ENCODE measurements around the gene RHOT2.
A peak's percentile ranks its signal among the peaks of the same experiment; 100 is the strongest.

Gene RHOT2

GRCh38 chr16:678858-679813 is 11.2 kb downstream of the RHOT2 start:
- Mint-ChIP-seq H3K9me3 (no peaks in the 10 kb centered on the region), H3K36me3 (ENCODE audit: insufficient read depth) (peaks cover 25% of the 10 kb centered on the region), H3K4me3 (peak overlapping the region; percentile 73), H3K27me3 (no peaks in the 10 kb centered on the region), H3K27ac (ENCODE audit: low read depth) (no peak overlapping the region), H3K4me1 (peaks cover 26% of the 10 kb centered on the region)
- ATAC-seq (replicated peaks; ENCODE audit: extremely low read depth, poor library complexity, severe bottlenecking) (peak; percentile 9), DNase-seq (ENCODE audit: low spot score in 2 of 2) (no peak)

- Mint-ChIP-seq H3K9me3 (no peaks in the 10 kb centered on the region), H3K27ac (ENCODE audit: low read depth) (no peak within 1 kb of the TSS), H3K36me3 (ENCODE audit: insufficient read depth) (peaks cover 27% of the 10 kb centered on the region), H3K4me3 (peak within 1 kb of the TSS; percentile 73), H3K4me1 (peaks cover 32% of the 10 kb centered on the region), H3K27me3 (no peaks in the 10 kb centered on the region)
- peak; percentile 38 for ATAC-seq (replicated peaks; ENCODE audit: extremely low read depth, poor library complexity, severe bottlenecking)
- DNase-seq (ENCODE audit: low spot score in 2 of 2) = peak; percentile 69 to 70
Observed at GRCh38 chr16:679814-680624, 12.1 kb downstream of the RHOT2 start, which contains the start of gene STUB1. TSS of gene STUB1 (plus strand) at chr16:680410. CDS start at chr16:680526, 116 bp downstream.

- H3K36me3 Mint-ChIP-seq (ENCODE audit: insufficient read depth) = peaks cover 26% of the 10 kb centered on the region
- H3K27ac Mint-ChIP-seq (ENCODE audit: low read depth) = no peak overlapping the region
- H3K27me3 Mint-ChIP-seq = no peaks in the 10 kb centered on the region
- H3K9me3 Mint-ChIP-seq = no peaks in the 10 kb centered on the region
- H3K4me3 Mint-ChIP-seq = peak overlapping the region; percentile 73
- peaks cover 32% of the 10 kb centered on the region for H3K4me1 Mint-ChIP-seq
- ATAC-seq (replicated peaks; ENCODE audit: extremely low read depth, poor library complexity, severe bottlenecking) = no peak
- no peak for DNase-seq (ENCODE audit: low spot score in 2 of 2)
Observed at GRCh38 chr16:680625-680945, 12.7 kb downstream of the RHOT2 start.

GRCh38 chr16:680967-681745 is 13.2 kb downstream of the RHOT2 start:
- Mint-ChIP-seq H3K36me3 (ENCODE audit: insufficient read depth) (peaks cover 27% of the 10 kb centered on the region), H3K27me3 (no peaks in the 10 kb centered on the region), H3K9me3 (no peaks in the 10 kb centered on the region), H3K4me1 (peaks cover 32% of the 10 kb centered on the region), H3K4me3 (peak overlapping the region; percentile 73), H3K27ac (ENCODE audit: low read depth) (no peak overlapping the region)
- DNase-seq (ENCODE audit: low spot score in 2 of 2) (no peak), ATAC-seq (replicated peaks; ENCODE audit: extremely low read depth, poor library complexity, severe bottlenecking) (no peak)

- Mint-ChIP-seq H3K4me3 (peak overlapping the region; percentile 73), H3K4me1 (peaks cover 32% of the 10 kb centered on the region), H3K27me3 (no peaks in the 10 kb centered on the region), H3K36me3 (ENCODE audit: insufficient read depth) (peaks cover 28% of the 10 kb centered on the region), H3K9me3 (no peaks in the 10 kb centered on the region), H3K27ac (ENCODE audit: low read depth) (no peak overlapping the region)
- ATAC-seq (replicated peaks; ENCODE audit: extremely low read depth, poor library complexity, severe bottlenecking) (no peak), DNase-seq (ENCODE audit: low spot score in 2 of 2) (no peak)
Observed at GRCh38 chr16:681746-682427, 14.0 kb downstream of the RHOT2 start.

- Mint-ChIP-seq H3K4me1 (peaks cover 32% of the 10 kb centered on the region), H3K27me3 (no peaks in the 10 kb centered on the region)
Observed at GRCh38 chr16:682493-683395, 14.8 kb downstream of the RHOT2 start.

GRCh38 chr16:683396-684070 is 15.6 kb downstream of the RHOT2 start:
- no peaks in the 10 kb centered on the region for H3K9me3 Mint-ChIP-seq
- H3K27me3 Mint-ChIP-seq = no peaks in the 10 kb centered on the region
- peaks cover 25% of the 10 kb centered on the region for H3K36me3 Mint-ChIP-seq (ENCODE audit: insufficient read depth)
- DNase-seq (ENCODE audit: low spot score in 2 of 2) (no peak), ATAC-seq (replicated peaks; ENCODE audit: extremely low read depth, poor library complexity, severe bottlenecking) (no peak)
- H3K27ac Mint-ChIP-seq (ENCODE audit: low read depth) = no peak overlapping the region
- peak overlapping the region; percentile 73 for H3K4me3 Mint-ChIP-seq
- H3K4me1 Mint-ChIP-seq = peaks cover 32% of the 10 kb centered on the region

More at GRCh38 chr16:682493-683395, 14.8 kb downstream of the RHOT2 start:
- Mint-ChIP-seq H3K36me3 (ENCODE audit: insufficient read depth) (peaks cover 28% of the 10 kb centered on the region), H3K4me3 (peak overlapping the region; percentile 73), H3K27ac (ENCODE audit: low read depth) (no peak overlapping the region), H3K9me3 (no peaks in the 10 kb centered on the region)
- DNase-seq (ENCODE audit: low spot score in 2 of 2) = no peak
- no peak for ATAC-seq (replicated peaks; ENCODE audit: extremely low read depth, poor library complexity, severe bottlenecking)

- no peaks in the 10 kb centered on the region for H3K9me3 Mint-ChIP-seq
- peak within 1 kb of the TSS; percentile 67 for H3K27ac Mint-ChIP-seq (ENCODE audit: low read depth)
- peak; percentile 70 for ATAC-seq (replicated peaks; ENCODE audit: extremely low read depth, poor library complexity, severe bottlenecking)
- H3K36me3 Mint-ChIP-seq (ENCODE audit: insufficient read depth) = peaks cover 22% of the 10 kb centered on the region
- H3K4me3 Mint-ChIP-seq = peak within 1 kb of the TSS; percentile 73
- peak; percentile 89 to 90 for DNase-seq (ENCODE audit: low spot score in 2 of 2)
- H3K27me3 Mint-ChIP-seq = no peaks in the 10 kb centered on the region
- peaks cover 27% of the 10 kb centered on the region for H3K4me1 Mint-ChIP-seq
Observed at GRCh38 chr16:684071-684794, 16.3 kb downstream of the RHOT2 start, which contains the start of gene JMJD8. TSS of gene JMJD8 (minus strand) at chr16:684334. CDS start at chr16:684319, 15 bp downstream.

GRCh38 chr16:684961-685696 is 17.2 kb downstream of the RHOT2 start:
- ATAC-seq (replicated peaks; ENCODE audit: extremely low read depth, poor library complexity, severe bottlenecking) = no peak
- Mint-ChIP-seq H3K4me1 (peaks cover 23% of the 10 kb centered on the region), H3K9me3 (no peaks in the 10 kb centered on the region), H3K4me3 (peak overlapping the region; percentile 43), H3K36me3 (ENCODE audit: insufficient read depth) (peaks cover 24% of the 10 kb centered on the region), H3K27me3 (no peaks in the 10 kb centered on the region), H3K27ac (ENCODE audit: low read depth) (peak overlapping the region; percentile 67)
- DNase-seq (ENCODE audit: low spot score in 2 of 2) = no peak

- peak overlapping the region; percentile 43 for H3K4me3 Mint-ChIP-seq
- no peaks in the 10 kb centered on the region for H3K27me3 Mint-ChIP-seq
- H3K36me3 Mint-ChIP-seq (ENCODE audit: insufficient read depth) = peaks cover 25% of the 10 kb centered on the region
- no peak overlapping the region for H3K27ac Mint-ChIP-seq (ENCODE audit: low read depth)
- DNase-seq (ENCODE audit: low spot score in 2 of 2) (no peak), ATAC-seq (replicated peaks; ENCODE audit: extremely low read depth, poor library complexity, severe bottlenecking) (no peak)
- peaks cover 2% of the 10 kb centered on the region for H3K9me3 Mint-ChIP-seq
- H3K4me1 Mint-ChIP-seq = peaks cover 23% of the 10 kb centered on the region
Observed at GRCh38 chr16:685967-686366, 18.0 kb downstream of the RHOT2 start.
